AG09309 (cell line): Measurements from ENCODE around the gene DNM1L.

Experiments
- DNase-seq: peaks from one replicate; pipeline ENCODE4 v3.0.0-alpha.2; 2010; ENCODE audit warnings: low read depth
- H3K4me3 ChIP-seq: 2 replicates; pipeline ENCODE4 v1.5.1; 2011; ENCODE audit warnings: mild to moderate bottlenecking, low read depth, low read length, moderate library complexity; ENCODE audit not compliant: control insufficient read depth
- CTCF ChIP-seq: IDR thresholded peaks from 2 replicates; pipeline ENCODE4 v1.5.1; 2011; ENCODE audit warnings: mild to moderate bottlenecking, low read depth, low read length, inconsistent platforms; ENCODE audit not compliant: insufficient read depth, control insufficient read depth; ENCODE audit errors: missing control alignments

DNM1L gene

GRCh38 chr12:32702473-32702872 lies 23.4 kb downstream of the DNM1L start:
- no peak for TF ChIP-seq CTCF
- H3K4me3 ChIP-seq = no peak overlapping the region
- DNase-seq = peak; percentile 4

- no peak for DNase-seq
- TF ChIP-seq CTCF = no peak
- no peak overlapping the region for H3K4me3 ChIP-seq
These were observed 23.8 kb downstream of the DNM1L start for GRCh38 chr12:32702946-32703345.

GRCh38 chr12:32705783-32706182 lies 26.7 kb downstream of the DNM1L start:
- no peak for TF ChIP-seq CTCF

GRCh38 chr12:32706335-32707024 lies 27.4 kb downstream of the DNM1L start:
- no peak overlapping the region for H3K4me3 ChIP-seq
- no peak for TF ChIP-seq CTCF
- no peak for DNase-seq

More at GRCh38 chr12:32705783-32706182, 26.7 kb downstream of the DNM1L start:
- DNase-seq = no peak
- no peak overlapping the region for H3K4me3 ChIP-seq

- DNase-seq = no peak
- no peak for TF ChIP-seq CTCF
- H3K4me3 ChIP-seq = no peak overlapping the region
These were observed 29.8 kb downstream of the DNM1L start for GRCh38 chr12:32708926-32709325.

- no peak overlapping the region for H3K4me3 ChIP-seq
- TF ChIP-seq CTCF = no peak
- no peak for DNase-seq
These were observed 35.7 kb downstream of the DNM1L start for GRCh38 chr12:32714772-32715171.
